K562 (cell line): Measurements from ENCODE around the gene CACNA1C. TPM values are rescaled to one million over a fixed set of nuclear protein-coding genes. Genes with fewer than 3 reads are reported as not detected.
A peak's percentile ranks its signal among the peaks of the same experiment; 100 is the strongest.
"Not testable (repeated sequence)": the region's sequence is repeated elsewhere in the genome, so short reads cannot be mapped to it uniquely, and the experiment has no call there.

Experiments
- ATAC-seq: fragments of 200-7000 bp; cut with Tn5 transposase; 3 replicates; pipeline ENCODE4 v1.9.1; 2020; ENCODE audit warnings: moderate library complexity
- BruUV-seq: library from RNA; stranded (reverse); fragments of 400-500 nt; replicated peaks from 2 replicates; lab custom pipeline; 2021; lab: Mats Ljungman, UMichigan
- CTCF ChIA-PET: fragments of 300-600 bp; formaldehyde crosslinking; extraction: SDS; loops from one replicate; lab custom pipeline; 2021; ENCODE audit warnings: low intra/inter-chr PET ratio; lab: Yijun Ruan, JAX
- POLR2A ChIA-PET: fragments of 300-600, 350-650 bp; sonication (Branson Sonifier 250); formaldehyde crosslinking; extraction: SDS; loops from one replicate; lab custom pipeline; 2021; ENCODE audit warnings: antibody characterized with exemption, inconsistent platforms; lab: Yijun Ruan, JAX
- DNase-seq, 4 experiments: peaks; one replicate each; pipeline versions ENCODE4 v3.0.0 to v3.0.0-alpha.2; 2011 to 2018; ENCODE audit warnings: low spot score in 3 of 4, mixed read lengths in 3 of 4; ENCODE audit errors: extremely low read depth in 1 of 4
- FAIRE-seq: peaks from 2 replicates; lab custom pipeline; 2011; peaks lifted over from hg19 to GRCh38; lab: Jason Lieb, UNC
- H2AFZ ChIP-seq: 2 replicates; pipeline ENCODE4 v1.6.0; 2011; ENCODE audit warnings: low read depth, low read length, control low read depth, inconsistent platforms
- H3K27ac ChIP-seq: fragments of 200-600 bp; 3 replicates; pipeline ENCODE4 v1.8.0; 2011; ENCODE audit warnings: low read depth, mild to moderate bottlenecking, control low read depth, inconsistent platforms, low read length, moderate library complexity, mixed read lengths; ENCODE audit errors: extremely low read depth
- H3K27me3 ChIP-seq, 2 experiments: fragments of 300-600 bp in 1 of 2; 2 replicates in 1 of 2; 3 replicates in 1 of 2; pipeline versions ENCODE4 v1.6.0 to v1.8.0; 2011; ENCODE audit warnings: inconsistent platforms in 2 of 2, low read length in 2 of 2, mild to moderate bottlenecking in 1 of 2, mixed read lengths in 1 of 2, moderate library complexity in 1 of 2; ENCODE audit not compliant: control insufficient read depth in 2 of 2, insufficient read depth in 2 of 2
- H3K36me3 ChIP-seq: fragments of 300-600 bp; 3 replicates; pipeline ENCODE4 v1.8.0; 2011; ENCODE audit warnings: mild to moderate bottlenecking, low read length, inconsistent platforms; ENCODE audit not compliant: control insufficient read depth, insufficient read depth
- H3K4me1 ChIP-seq, 2 experiments: fragments of 200-600 bp in 1 of 2; replicated peaks in 1 of 2; 2 replicates in 1 of 2; 3 replicates in 1 of 2; pipeline versions ENCODE4 v1.5.1 to v1.8.0; 2011; ENCODE audit warnings: inconsistent platforms in 2 of 2, low read length in 2 of 2, mild to moderate bottlenecking in 1 of 2, mixed read lengths in 1 of 2, moderate library complexity in 1 of 2; ENCODE audit not compliant: control insufficient read depth in 2 of 2, insufficient read depth in 2 of 2
- H3K4me2 ChIP-seq: 2 replicates; pipeline ENCODE4 v1.6.1; 2011; ENCODE audit warnings: low read length, control low read depth, inconsistent platforms, mixed read lengths; ENCODE audit not compliant: insufficient read depth
- H3K4me3 ChIP-seq: fragments of 200-600 bp; sonication (generic), shearing (Covaris generic); 2 replicates; pipeline ENCODE4 v1.5.1; 2016; ENCODE audit warnings: control low read depth, inconsistent platforms
- H3K79me2 ChIP-seq: fragments of 200-600 bp; 3 replicates; pipeline ENCODE4 v1.8.0; 2011; ENCODE audit warnings: low read length, inconsistent platforms; ENCODE audit not compliant: control insufficient read depth, insufficient read depth
- H3K9ac ChIP-seq, 2 experiments: 2 replicates each; pipeline versions ENCODE4 v1.6.0 to v1.6.1; 2011; ENCODE audit warnings: low read depth in 2 of 2, low read length in 2 of 2, control low read depth in 1 of 2, inconsistent platforms in 1 of 2, mild to moderate bottlenecking in 1 of 2, mixed read lengths in 1 of 2; ENCODE audit not compliant: insufficient read depth in 1 of 2
- H3K9me1 ChIP-seq: one replicate; pipeline ENCODE4 v1.6.0; 2011; ENCODE audit warnings: inconsistent platforms, mild to moderate bottlenecking, low read length, moderate library complexity; ENCODE audit not compliant: control insufficient read depth, insufficient read depth
- H3K9me3 ChIP-seq: replicated peaks from 2 replicates; pipeline ENCODE4 v1.5.1; 2011; ENCODE audit warnings: low read depth, low read length, inconsistent platforms; ENCODE audit not compliant: control insufficient read depth, insufficient read depth
- H4K20me1 ChIP-seq: replicated peaks from 2 replicates; pipeline ENCODE4 v1.6.1; 2011; ENCODE audit warnings: low read length, inconsistent platforms, mixed read lengths; ENCODE audit not compliant: control insufficient read depth, insufficient read depth
- PTRF ChIP-seq: fragments of 450-650 bp; IDR thresholded peaks from 2 replicates; pipeline ENCODE4 v1.6.1; 2016; ENCODE audit warnings: mild to moderate bottlenecking, missing genetic modification characterization, missing compliant biosample characterization
- RHOXF2B ChIP-seq: fragments of 250-450 bp; sonication (Bioruptor Pico); conservative IDR thresholded peaks from 2 replicates; pipeline ENCODE4 v1.5.1; 2021
- SMC3 ChIP-seq: conservative IDR thresholded peaks from 2 replicates; pipeline ENCODE4 v1.6.1; 2011; ENCODE audit warnings: low read depth, low read length, improper control_type of control experiment; ENCODE audit not compliant: insufficient read depth
- WGBS: fragments of 100-300 bp; shearing (Covaris generic); methylation state at CpG from one replicate; pipeline ENCODE4 v1.1.6; 2016; ENCODE audit warnings: low coverage, mixed read lengths; ENCODE audit not compliant: insufficient coverage; ENCODE audit errors: missing lambda C conversion rate; 5-methylcytosine and 5-hydroxymethylcytosine counted together
- in situ Hi-C: fragments of 300-500 bp; cut with MboI; formaldehyde crosslinking; loops from 4 replicates; pipeline ENCODE4 v1.15.0; 2018; ENCODE audit warnings: inconsistent platforms, mixed read lengths
- intact Hi-C: fragments of 100-400 bp; cut with micrococcal nuclease; formaldehyde crosslinking; loops from 2 replicates; pipeline ENCODE4 v1.14.2; 2022
- polyA plus RNA-seq, 8 experiments: library from polyadenylated mRNA; depleted of rRNA in 4 of 8; stranded (reverse) in 5 of 8; unstranded in 3 of 8; fragments of >200 nt; fragmentation: Nextera tagmentation in 2 of 8; fragmentation: Illumina TruSeq in 1 of 8; extraction: Ambion mirVana in 2 of 8; extraction: Trizol in 1 of 8; gene quantifications; 2 replicates each; pipeline versions ENCODE4 v1.2.1 to v1.2.3, GENCODE V29; 2011 to 2014; ENCODE audit warnings: inconsistent platforms in 1 of 8, missing spikeins in 1 of 8
- total RNA-seq, 7 experiments: library from RNA; depleted of rRNA in 6 of 7; stranded (reverse); fragments of >200 nt in 6 of 7; fragmentation: Illumina TruSeq in 2 of 7; extraction: Trizol in 2 of 7; gene quantifications; 2 replicates each; pipeline versions ENCODE4 v1.2.1 to v1.2.3, GENCODE V29; 2011 to 2021; ENCODE audit warnings: low replicate concordance in 1 of 7
- TF ChIP-seq, protein P1 (sequence below), 2 experiments: fragments of 450-650 bp; formaldehyde crosslinking in 1 of 2; IDR thresholded peaks; 2 replicates each; pipeline versions ENCODE4 v1.4.0 to v1.6.1; 2014 to 2020; ENCODE audit warnings: mild to moderate bottlenecking in 2 of 2, borderline replicate concordance in 1 of 2, low read depth in 1 of 2

CACNA1C gene
- total and polyA plus RNA-seq, 9 of the 15 experiments (the other 6 are each of a cell fraction or from before 2014, with no cell fraction given): not detected

- TF ChIP-seq, protein P1, sequence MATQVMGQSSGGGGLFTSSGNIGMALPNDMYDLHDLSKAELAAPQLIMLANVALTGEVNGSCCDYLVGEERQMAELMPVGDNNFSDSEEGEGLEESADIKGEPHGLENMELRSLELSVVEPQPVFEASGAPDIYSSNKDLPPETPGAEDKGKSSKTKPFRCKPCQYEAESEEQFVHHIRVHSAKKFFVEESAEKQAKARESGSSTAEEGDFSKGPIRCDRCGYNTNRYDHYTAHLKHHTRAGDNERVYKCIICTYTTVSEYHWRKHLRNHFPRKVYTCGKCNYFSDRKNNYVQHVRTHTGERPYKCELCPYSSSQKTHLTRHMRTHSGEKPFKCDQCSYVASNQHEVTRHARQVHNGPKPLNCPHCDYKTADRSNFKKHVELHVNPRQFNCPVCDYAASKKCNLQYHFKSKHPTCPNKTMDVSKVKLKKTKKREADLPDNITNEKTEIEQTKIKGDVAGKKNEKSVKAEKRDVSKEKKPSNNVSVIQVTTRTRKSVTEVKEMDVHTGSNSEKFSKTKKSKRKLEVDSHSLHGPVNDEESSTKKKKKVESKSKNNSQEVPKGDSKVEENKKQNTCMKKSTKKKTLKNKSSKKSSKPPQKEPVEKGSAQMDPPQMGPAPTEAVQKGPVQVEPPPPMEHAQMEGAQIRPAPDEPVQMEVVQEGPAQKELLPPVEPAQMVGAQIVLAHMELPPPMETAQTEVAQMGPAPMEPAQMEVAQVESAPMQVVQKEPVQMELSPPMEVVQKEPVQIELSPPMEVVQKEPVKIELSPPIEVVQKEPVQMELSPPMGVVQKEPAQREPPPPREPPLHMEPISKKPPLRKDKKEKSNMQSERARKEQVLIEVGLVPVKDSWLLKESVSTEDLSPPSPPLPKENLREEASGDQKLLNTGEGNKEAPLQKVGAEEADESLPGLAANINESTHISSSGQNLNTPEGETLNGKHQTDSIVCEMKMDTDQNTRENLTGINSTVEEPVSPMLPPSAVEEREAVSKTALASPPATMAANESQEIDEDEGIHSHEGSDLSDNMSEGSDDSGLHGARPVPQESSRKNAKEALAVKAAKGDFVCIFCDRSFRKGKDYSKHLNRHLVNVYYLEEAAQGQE (IDR thresholded peaks at IDR 0.05; ENCODE audit: borderline replicate concordance): peak; percentile 35; the same call in 1 of the 2 replicates
- TF ChIP-seq, protein P1 (CRISPR knock-in tag; IDR thresholded peaks at IDR 0.05; ENCODE audit: low read depth): no peak
- TF ChIP-seq SMC3: 0 out of 2 replicates have a peak, but pooled peaks have one; percentile 32
- no peak for TF ChIP-seq RHOXF2B (CRISPR knock-in tag)
- no peak for TF ChIP-seq PTRF
These were observed 687.2 kb downstream of the CACNA1C start (continued) for GRCh38 chr12:2739832-2740641.

- H3K27ac ChIP-seq, H3K36me3 ChIP-seq, H2AFZ ChIP-seq, DNase-seq, BruUV-seq, intact Hi-C loops, H3K9me3 ChIP-seq, POLR2A ChIA-PET, H3K9me1 ChIP-seq, FAIRE-seq, CTCF ChIA-PET, H3K27me3 ChIP-seq, H4K20me1 ChIP-seq, ATAC-seq, H3K4me3 ChIP-seq, H3K4me1 ChIP-seq, in situ Hi-C loops, H3K9ac ChIP-seq, H3K79me2 ChIP-seq, H3K4me2 ChIP-seq: not testable (repeated sequence)
- no CpG with 5 or more reads among the region's 10 CpGs for WGBS
These were observed 689.2 kb downstream of the CACNA1C start for GRCh38 chr12:2742037-2742436.
